ENCODE data around the gene CCR2.

Gene CCR2

GRCh38 chr3:46406443-46406787 lies 52.5 kb downstream of the CCR2 start:
- TF ChIP-seq BACH2 (CRISPR knock-in tag; IDR thresholded peaks at IDR 0.05; ENCODE audit: borderline replicate concordance) (no peak), OSR1 (CRISPR knock-in tag; IDR thresholded peaks at IDR 0.05) (no peak), PATZ1 (CRISPR knock-in tag; IDR thresholded peaks at IDR 0.05; ENCODE audit: borderline replicate concordance) (no peak), ARNTL (CRISPR knock-in tag; IDR thresholded peaks at IDR 0.05; ENCODE audit: borderline replicate concordance, low read depth) (no peak), PPARA (CRISPR knock-in tag; IDR thresholded peaks at IDR 0.05; ENCODE audit: borderline replicate concordance) (no peak), ZC3H10 (CRISPR knock-in tag; IDR thresholded peaks at IDR 0.05) (no peak), CREB5 (CRISPR knock-in tag; IDR thresholded peaks at IDR 0.05; ENCODE audit: low read depth) (no peak), ZNF70 (CRISPR knock-in tag; IDR thresholded peaks at IDR 0.05) (no peak), TSHZ2 (CRISPR knock-in tag; IDR thresholded peaks at IDR 0.05) (no peak), ZFP30 (CRISPR knock-in tag; IDR thresholded peaks at IDR 0.05) (no peak), ZNF8 (CRISPR knock-in tag; IDR thresholded peaks at IDR 0.05) (no peak), TCF4 (CRISPR knock-in tag; IDR thresholded peaks at IDR 0.05; ENCODE audit: borderline replicate concordance) (no peak), POU6F1 (CRISPR knock-in tag; IDR thresholded peaks at IDR 0.05; ENCODE audit: borderline replicate concordance, low read depth) (no peak), ZNF565 (CRISPR knock-in tag; conservative IDR thresholded peaks at IDR 0.05; ENCODE audit: low read depth) (no peak), GLIS3 (CRISPR knock-in tag; IDR thresholded peaks at IDR 0.05) (no peak), ISL1 (CRISPR knock-in tag; IDR thresholded peaks at IDR 0.05) (no peak)
- TF ChIP-seq, protein P1, sequence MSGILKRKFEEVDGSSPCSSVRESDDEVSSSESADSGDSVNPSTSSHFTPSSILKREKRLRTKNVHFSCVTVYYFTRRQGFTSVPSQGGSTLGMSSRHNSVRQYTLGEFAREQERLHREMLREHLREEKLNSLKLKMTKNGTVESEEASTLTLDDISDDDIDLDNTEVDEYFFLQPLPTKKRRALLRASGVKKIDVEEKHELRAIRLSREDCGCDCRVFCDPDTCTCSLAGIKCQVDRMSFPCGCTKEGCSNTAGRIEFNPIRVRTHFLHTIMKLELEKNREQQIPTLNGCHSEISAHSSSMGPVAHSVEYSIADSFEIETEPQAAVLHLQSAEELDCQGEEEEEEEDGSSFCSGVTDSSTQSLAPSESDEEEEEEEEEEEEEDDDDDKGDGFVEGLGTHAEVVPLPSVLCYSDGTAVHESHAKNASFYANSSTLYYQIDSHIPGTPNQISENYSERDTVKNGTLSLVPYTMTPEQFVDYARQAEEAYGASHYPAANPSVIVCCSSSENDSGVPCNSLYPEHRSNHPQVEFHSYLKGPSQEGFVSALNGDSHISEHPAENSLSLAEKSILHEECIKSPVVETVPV (CRISPR knock-in tag; IDR thresholded peaks at IDR 0.05), result no peak
- ATAC-seq, result no peak

DNA sequence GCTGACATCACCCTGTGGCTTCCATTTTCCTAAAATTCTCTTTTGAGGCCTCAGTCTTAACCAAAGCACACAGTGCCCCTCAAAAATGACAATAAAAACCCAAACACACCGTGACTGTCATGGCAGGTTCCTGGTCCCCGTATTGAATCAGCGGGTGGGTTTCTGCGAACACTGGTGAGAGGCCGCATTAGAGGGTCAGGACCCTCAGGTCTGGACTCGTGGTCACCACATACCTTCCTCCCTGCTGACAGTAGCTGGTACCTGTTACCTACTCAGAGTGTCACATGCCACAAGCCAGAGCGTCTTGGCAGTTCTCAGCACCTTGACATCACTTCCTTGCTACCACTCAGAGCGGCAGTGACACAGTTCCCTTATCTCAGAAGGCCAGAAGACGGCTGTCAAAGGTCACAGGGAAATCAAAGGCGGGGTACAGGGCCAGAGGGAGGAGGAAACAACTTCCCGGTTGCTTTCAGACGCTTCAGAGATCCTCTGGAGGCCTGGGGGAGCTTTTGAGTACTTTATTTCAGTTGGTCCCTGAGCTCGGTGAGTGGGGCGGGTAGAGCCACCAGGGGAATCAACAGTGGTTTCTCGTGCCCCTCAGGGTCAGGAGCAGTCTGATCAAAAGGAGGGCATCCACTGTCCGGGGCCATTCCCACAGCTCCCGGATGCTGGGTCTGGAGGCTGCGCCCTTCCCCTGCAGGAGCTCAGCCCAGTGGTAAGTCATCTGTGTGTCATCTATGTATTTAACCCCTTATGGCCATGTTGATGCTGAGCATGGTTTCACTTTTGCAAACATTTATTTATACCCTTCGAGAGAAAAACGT lies 53.1 kb downstream of the CCR2 start, which contains the start of the genes CCR5AS and CCRL2:
Gene CCR5AS (minus strand): TSS at position 279 of the 824 bp plus-strand sequence.
Gene CCRL2 (plus strand): TSS at position 472 of the 824 bp plus-strand sequence. CDS start 821 bp downstream, outside the sequence.
- peak; percentile 56 for ATAC-seq
- TF ChIP-seq BACH2 (CRISPR knock-in tag; IDR thresholded peaks at IDR 0.05; ENCODE audit: borderline replicate concordance) (no peak), ZNF565 (CRISPR knock-in tag; conservative IDR thresholded peaks at IDR 0.05; ENCODE audit: low read depth) (no peak), ZFP3 (CRISPR knock-in tag; IDR thresholded peaks at IDR 0.05) (no peak), CREB5 (CRISPR knock-in tag; IDR thresholded peaks at IDR 0.05; ENCODE audit: low read depth) (no peak), GLIS3 (CRISPR knock-in tag; IDR thresholded peaks at IDR 0.05) (no peak), RARB (CRISPR knock-in tag; IDR thresholded peaks at IDR 0.05) (no peak)
